Measurements from ENCODE around the gene SAMD4B.

The SAMD4B gene

GRCh38 chr19:39341719-39342604, at the start of gene SAMD4B:
Gene SAMD4B, plus strand, starts transcription at chr19:39342421. Its CDS starts 14,473 bp downstream, at chr19:39356894.
- peak within 1 kb of the TSS; percentile 87 for H3K4me3 ChIP-seq (ENCODE audit: low read depth, low read length)
- peak; percentile 93 for DNase-seq (ENCODE audit: low read depth)
- peak; percentile 71 for TF ChIP-seq CTCF (IDR thresholded peaks at IDR 0.05; ENCODE audit: low read depth, low read length, missing control alignments)

GRCh38 chr19:39293394-39293793, 48.8 kb upstream of the SAMD4B start:
- no peak overlapping the region for H3K4me3 ChIP-seq (ENCODE audit: low read depth, low read length)
- no peak for DNase-seq (ENCODE audit: low read depth)
- TF ChIP-seq CTCF (IDR thresholded peaks at IDR 0.05; ENCODE audit: low read depth, low read length, missing control alignments), result no peak

- DNase-seq (ENCODE audit: low read depth), result no peak
- TF ChIP-seq CTCF (IDR thresholded peaks at IDR 0.05; ENCODE audit: low read depth, low read length, missing control alignments), result no peak
- H3K4me3 ChIP-seq (ENCODE audit: low read depth, low read length), result no peak within 1 kb of the TSS
These were observed 46.1 kb upstream of the SAMD4B start, which contains the start of gene IFNL1 for GRCh38 chr19:39296055-39296645. Gene IFNL1, plus strand, starts transcription at chr19:39296407. Its CDS starts 15 bp downstream, at chr19:39296422.

- no peak for TF ChIP-seq CTCF (IDR thresholded peaks at IDR 0.05; ENCODE audit: low read depth, low read length, missing control alignments)
- H3K4me3 ChIP-seq (ENCODE audit: low read depth, low read length), result no peak overlapping the region
- DNase-seq (ENCODE audit: low read depth), result no peak
These were observed 45.3 kb upstream of the SAMD4B start for GRCh38 chr19:39296906-39297305.

- DNase-seq (ENCODE audit: low read depth), result no peak
- TF ChIP-seq CTCF (IDR thresholded peaks at IDR 0.05; ENCODE audit: low read depth, low read length, missing control alignments), result no peak
- no peak overlapping the region for H3K4me3 ChIP-seq (ENCODE audit: low read depth, low read length)
These were observed 44.1 kb upstream of the SAMD4B start for GRCh38 chr19:39297931-39298634.

- H3K4me3 ChIP-seq (ENCODE audit: low read depth, low read length), result no peak overlapping the region
- no peak for TF ChIP-seq CTCF (IDR thresholded peaks at IDR 0.05; ENCODE audit: low read depth, low read length, missing control alignments)
- DNase-seq (ENCODE audit: low read depth), result no peak
These were observed 42.8 kb upstream of the SAMD4B start for GRCh38 chr19:39299404-39299803.

All from GM12864 (cell line).